CD4-positive, alpha-beta T cell treated with Interleukin-4 for 4 hours (primary cell): ENCODE measurements around the gene PHF20.
"Not testable (repeated sequence)": the region's sequence is repeated elsewhere in the genome, so short reads cannot be mapped to it uniquely, and the experiment has no call there.

Source experiments
- DNase-seq: peaks from one replicate; pipeline ENCODE4 v3.0.0-alpha.2; 2020

The PHF20 gene

DNA sequence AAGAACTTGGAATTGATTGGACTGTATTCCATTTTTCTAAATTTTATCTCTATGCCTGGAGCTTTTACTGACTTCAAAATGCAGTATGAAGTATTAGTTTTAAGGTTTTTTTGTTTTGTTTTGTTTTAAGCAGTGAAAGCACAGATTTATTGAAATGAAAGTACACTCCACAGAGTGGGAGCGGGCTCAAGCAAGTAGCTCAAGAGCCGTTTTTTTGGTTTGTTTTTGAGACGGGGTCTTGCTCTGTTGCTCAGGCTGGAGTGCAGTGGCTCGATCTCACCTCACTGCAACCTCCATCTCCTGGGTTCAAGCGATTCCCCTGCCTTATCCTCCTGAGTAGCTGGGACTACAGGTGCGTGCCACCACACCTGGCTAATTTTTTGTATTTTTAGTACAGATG, 72.1 kb downstream of the PHF20 start:
- DNase-seq: not testable (repeated sequence)

DNA sequence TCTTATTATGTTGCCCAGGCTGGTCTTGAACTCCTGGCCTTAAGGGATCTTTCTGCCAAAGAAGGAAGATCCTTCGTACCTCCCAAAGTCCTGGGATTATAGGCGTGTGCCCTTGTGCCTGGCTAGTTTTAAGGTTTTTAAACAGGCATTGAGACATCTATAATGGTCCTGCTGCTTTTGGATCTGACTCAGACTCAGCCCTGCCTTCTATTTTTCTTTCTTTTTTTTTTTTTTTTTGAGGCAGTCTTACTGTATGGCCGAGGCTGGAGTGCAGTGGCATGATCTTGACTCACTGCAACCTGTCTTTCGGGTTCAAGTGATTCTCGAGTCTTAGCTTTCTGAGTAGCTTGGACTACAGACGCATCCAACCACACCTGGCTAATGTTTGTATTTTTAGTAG, 73.7 kb downstream of the PHF20 start:
- no peak for DNase-seq

DNA sequence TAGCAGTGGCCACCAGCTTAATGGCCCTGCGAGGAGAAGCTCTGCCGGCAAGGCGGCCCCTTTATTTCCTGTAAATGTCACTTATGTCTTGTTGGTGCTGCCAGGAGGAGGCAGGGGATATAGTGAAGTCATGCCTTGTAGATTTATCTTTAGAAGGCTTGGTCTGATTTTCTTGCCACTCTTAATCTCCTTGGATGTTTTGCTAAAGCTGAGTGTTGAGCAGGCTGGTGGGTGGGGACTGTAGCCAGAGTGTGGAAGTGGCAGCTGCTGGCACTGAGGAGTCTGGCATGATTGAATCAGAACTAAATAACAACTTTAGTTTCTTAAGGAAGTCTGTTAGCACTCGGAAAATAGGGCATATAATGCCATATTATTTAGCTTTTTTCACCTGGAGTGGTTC, 77.9 kb downstream of the PHF20 start:
- no peak for DNase-seq

DNA sequence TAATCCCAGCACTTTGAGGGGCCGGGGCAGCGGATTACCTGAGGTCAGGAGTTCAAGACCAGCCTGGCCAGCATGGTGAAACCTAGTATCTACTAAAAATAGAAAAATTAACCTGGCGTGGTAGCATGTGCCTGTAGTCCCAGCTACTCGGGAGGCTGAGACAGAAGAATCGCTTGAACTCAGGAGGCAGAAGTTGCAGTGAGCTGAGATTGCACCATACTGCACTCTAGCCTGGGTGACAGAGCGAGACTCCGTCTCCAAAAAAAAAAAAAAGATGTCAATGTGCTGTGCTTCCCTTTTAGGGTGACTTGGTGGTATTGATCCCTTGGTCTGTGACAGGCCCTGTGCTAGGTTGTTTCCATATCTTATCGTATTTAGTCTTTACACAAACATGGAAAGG, 79.8 kb downstream of the PHF20 start:
- not testable (repeated sequence) for DNase-seq

DNA sequence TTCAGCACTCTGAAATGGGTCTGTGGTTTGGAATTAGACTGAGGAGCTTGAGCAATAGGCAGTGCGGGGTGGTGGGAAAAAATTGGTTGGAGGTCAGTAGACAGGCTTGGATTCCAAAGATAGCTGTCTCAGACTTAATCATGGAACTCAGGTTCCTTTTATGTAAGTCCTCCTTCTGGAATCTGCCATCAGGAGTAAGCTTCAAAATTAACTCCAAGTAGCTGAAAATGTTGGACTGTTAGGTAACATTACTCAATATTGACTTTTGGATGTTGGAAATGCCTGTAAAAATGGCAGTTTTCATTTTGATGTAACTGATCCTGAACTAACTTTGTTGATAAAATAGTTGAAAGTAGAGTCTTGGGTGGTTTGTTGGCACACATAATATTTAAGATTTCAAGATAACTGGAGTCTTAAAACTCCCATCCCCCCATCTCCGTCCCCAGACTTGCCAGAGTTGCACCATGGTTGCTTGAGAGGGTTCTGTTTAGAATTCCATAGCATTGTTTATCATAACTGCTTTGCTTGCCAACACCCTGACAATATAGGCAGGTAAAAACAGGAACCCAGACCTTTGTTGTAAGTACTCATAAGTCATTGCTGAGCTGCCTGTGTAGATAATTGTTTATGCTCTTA, 83.0 kb downstream of the PHF20 start:
- no peak for DNase-seq

DNA sequence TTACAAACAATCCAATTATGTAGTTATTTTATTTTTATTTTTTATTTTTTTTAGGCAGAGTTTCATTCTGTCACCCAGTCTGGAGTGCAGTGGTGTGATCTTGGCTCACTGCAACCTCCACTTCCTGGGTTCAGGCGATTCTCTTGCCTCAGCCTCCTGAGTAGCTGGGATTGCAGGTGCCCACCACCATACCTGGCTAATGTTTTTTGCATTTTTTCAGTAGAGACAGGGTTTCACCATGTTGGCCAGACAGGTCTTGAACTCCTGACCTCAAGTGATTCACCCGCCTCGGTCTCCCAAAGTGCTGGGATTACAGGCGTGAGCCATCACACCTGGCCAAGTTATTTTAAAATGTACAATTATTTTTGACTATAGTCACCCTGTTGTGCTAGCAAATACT, 83.8 kb downstream of the PHF20 start:
- not testable (repeated sequence) for DNase-seq

DNA sequence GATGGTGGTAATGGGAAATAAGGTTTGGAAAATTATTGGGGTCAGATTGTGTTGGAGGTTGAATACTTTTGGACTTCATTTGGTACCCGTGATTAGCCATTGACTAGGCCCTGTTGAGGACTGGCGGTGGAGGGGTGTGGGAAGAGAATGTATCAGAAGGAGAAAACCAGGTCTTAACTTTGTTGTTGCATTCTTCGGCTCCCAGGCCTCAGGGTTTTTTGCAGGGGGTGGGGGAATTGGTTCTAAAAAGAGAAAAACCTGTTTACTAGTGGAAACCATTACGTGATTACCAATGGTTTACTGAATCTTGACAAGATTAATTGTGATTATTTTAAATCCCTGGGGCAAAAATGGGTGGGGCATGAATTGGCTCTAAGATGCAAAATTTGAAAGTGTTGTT, 85.1 kb downstream of the PHF20 start:
- DNase-seq: no peak

DNA sequence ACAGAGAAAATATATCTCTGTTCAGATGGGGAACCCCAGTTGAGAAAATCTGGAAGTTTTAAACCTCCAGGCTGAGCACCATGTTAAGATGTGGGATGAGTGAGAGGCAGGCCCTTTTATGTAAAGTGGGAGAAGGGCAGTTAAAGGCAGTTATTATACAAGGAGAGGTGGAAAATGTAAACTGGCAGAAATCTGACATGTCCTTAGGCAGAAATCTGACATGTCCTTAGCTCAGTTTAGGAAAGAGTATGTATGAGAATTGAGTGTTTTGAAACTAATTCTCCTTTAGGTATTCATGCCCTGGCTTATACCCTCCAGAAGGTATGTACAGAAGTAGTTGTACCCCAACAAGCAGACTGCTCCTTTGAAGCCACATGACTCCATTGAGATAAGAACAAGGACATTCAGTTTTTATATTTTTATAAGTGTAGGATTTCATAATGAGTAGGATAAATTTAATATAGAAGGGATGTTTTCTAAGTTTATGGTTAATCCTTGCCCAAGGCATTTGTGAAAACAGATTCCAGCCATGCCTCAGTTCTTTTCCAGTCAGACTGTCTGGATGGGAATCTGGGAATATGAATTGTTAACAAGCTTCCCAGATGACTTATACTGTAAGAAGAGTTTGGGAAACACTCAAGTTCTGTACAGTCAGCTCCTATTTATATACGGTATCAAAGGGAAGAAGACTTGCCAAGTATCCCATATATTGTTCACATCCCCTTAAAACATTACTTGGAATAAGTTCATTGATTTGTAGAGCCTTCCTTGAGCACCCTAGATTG, 94.8 kb downstream of the PHF20 start:
- DNase-seq: no peak

DNA sequence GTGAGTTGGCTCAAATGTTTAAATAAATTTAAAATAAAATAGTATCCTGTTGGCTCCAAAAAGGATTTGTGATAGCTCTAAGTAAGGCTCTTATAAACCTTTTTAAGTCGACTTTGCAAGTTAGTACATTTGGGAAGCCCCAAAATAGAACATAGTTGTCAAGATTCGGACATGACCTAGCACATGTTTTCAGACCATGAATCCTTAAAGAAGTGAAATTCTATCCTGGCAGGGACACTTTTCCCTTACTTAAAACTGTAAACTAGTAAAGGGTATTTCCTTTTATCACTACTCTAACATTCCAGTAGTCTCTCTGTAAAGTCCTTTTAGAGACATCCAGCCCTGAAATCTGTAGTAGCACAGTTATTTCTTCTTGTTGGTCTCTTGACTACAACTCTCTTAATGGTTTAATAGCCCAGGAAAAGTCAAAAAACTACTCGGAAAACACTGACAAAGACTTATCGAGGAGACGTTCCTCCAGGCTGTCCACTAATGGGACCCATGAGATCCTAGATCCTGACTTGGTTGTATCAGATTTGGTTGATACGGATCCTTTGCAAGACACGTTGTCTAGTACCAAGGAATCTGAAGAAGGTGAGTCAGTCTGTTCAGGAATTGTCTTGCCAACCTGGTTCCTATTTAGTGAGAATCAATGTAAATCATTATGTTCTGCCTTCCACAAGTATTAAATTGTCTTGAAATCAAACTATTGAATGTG, 98.9 kb downstream of the PHF20 start:
- no peak for DNase-seq

DNA sequence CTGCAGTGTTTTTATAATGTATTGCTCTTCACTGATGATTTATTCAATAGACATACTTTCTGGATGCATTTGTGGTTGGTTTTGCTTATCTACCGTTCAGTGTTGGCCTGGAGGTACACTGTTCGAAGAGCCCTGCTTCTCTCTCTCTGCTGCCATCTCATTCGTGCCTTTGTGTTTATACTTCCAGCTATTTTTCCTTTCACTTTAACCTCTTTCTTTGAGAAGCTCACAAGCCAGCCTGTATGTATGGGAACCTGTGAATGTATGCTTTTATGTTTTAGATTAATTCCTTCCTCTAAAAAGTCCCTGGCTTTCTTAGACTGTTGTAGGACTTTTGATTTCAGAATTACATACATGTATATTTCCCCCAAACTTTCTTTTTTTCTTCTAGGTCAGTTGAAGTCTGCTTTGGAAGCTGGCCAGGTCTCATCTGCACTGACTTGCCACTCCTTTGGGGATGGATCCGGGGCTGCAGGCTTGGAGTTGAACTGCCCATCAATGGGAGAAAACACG, 99.5 kb downstream of the PHF20 start:
- no peak for DNase-seq

DNA sequence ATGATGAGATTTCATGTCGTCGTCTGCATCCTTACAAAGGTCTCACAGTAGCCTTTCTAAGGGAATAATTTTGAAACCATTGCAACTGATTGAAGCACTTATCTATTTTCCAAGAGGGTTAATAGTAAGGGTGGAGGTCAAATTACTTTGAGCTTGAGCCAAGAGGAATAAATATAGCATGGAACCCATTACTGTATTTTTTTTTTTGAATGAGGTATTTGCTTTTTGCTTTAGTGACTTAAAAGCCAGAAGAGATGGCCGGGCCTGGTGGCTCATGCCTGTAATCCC, 104.2 kb downstream of the PHF20 start:
- no peak for DNase-seq

DNA sequence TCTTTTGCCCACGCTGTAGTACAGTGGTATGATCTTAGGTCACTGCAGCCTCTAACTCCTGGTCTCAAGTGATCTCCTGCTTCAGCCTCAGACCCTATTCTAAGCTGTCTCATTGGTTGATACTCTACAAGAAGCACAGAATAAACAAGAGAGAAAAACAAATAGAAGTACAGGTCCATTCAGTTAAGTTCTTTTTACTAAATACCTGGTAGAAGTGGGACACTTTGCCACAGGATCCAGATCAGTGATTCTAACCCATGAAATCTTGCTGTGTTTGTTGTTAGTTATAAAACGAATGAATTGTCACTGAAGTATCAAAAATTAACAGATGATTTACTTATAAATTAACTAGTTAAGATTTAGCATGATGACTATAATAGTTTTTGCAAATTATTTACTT, 105.8 kb downstream of the PHF20 start:
- no peak for DNase-seq

DNA sequence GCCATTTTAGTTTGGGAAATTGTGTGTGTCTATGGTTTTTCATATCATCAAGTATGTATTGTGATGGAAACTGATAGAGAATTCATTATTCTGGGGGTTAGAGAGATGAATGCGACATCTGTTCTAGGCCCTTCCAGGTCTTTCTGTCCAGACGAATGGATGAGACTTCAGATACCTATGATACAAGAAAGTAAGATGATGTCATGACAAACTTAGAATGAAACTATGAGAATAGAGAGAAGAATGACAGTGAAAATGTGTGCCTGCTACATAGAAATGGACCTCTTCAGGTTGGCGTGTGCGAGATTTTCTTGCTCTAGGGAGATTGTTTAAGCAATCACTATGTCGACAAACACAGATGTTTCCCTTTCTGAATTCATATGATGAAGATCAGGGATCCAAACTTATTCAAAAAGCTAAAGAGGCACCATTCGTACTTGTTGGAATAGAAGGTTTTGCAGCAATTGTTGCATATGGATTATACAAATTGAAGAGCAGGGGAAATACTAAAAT, 106.4 kb downstream of the PHF20 start:
- DNase-seq: no peak

DNA sequence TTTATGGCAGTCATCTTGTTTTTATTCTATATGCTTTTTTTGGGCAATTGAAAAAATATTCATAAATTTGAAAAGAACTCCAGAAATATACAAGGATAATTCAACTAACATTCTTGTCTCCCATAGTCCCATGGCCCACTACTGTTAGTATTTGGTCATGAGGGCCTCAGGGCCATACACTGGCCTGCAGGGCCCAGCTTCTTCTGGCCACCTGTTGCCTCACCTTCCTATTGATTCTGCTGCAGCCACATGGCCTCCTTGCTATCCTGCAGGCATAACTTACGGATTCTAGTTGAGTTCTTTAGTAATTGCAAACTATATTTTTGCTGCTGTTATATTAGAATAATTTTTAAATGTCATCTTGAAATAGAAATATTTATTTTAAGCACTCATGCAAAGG, 109.9 kb downstream of the PHF20 start:
- no peak for DNase-seq

DNA sequence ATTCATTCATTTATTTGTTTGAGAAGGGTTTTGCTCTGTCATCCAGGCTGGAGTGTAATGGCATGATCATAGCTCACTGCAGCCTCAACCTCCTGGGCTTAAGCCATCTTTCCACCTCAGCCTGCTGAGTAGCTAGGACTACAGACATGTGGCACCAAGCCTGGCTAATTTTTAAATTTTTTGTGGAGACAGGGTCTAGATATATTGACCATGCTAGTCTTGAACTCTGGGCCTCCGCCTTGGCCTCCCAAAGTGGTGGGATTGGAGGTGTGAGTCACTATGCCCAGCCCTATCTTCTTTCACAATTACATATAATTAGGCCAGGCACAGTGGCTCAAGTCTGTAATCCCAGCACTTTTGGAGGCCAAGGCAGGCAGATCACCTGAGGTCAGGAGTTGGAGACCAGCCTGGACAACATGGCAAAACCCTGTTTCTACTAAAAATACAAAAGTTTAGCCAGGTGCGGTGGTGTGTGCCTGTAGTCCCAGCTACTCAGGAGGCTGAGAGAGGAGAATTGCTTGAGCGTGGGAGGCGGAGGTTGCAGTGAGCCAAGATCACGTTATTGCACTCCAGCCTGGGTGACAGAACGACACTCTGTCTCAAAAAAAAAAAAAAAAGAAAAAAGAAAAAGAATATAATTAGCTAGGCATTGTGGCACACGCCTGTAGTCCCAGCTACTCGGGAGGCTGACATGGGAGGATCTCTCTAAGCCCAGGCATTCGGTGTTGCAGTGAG, 110.8 kb downstream of the PHF20 start:
- DNase-seq: not testable (repeated sequence)

DNA sequence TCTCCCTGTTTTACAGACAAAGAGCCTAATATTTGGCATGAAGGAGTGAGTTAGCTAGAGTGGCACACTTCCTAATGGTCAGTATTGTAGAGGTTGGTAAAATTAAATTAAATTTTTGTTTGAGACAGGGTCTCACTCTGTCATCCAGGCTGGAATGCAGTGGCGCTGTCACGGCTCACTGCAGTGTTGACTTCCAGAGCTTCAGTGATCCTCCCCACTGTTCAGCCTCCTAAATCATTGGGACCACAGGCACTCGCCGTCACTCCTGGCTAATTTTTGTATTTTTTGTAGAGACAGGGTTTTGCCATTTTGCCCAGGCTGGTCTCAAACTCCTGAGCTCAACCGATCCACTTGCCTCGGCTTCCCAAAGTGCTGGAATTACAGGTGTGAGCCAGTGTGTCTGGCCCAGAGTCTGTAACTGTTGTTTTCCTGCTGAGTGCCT, 111.5 kb downstream of the PHF20 start:
- DNase-seq: no peak

DNA sequence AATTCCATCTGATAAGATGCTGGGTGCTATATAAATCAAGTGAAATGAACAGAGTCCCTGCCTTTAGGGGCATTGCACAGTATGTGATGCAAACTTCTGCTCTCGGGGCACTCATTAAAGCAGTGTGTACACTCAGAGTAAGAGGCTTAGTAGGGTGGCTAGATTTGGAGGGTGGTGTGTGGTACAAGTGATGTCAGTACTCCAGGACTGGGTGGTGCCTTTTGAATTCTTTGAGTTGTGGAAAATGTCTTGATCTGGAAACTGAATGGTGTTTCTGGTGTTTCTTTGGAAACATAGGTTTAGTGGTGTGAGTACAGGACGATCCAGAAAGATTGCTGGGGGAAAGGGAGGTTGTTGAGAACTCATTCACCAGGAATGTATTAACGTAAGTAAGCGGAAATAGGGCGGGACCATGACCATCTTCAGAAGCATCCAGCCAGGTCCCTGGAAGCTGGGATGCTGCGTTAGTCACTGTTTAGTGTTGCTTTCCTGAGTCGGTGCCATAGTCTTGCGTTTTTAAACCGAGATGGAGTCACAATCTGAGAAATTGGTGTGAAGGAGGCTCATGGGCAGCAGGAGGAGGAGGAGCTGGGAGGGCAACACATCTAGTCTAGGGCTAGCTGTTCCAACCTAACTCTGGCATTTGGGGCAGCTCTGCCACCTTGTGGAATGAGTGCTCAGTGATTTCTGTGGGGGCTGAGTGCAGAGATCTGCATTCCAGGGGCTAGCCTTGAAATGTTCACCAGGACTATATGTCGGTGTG, 112.1 kb downstream of the PHF20 start:
- peak; percentile 53 for DNase-seq

DNA sequence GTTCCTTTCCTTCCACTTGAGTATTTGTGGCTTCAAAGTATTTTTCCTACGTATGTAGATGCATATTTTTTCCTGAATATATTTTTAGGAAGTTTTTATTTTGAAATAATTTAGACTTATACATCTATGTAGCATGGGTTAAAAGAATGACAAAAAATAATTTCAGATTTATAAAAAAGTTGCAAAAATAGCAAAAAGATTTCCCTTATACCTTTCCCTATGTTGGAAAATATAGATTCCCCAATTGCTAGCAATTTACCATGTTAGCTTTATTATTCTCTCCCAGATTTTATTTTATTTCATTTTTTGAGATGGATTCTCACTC, 112.7 kb downstream of the PHF20 start:
- DNase-seq: no peak

DNA sequence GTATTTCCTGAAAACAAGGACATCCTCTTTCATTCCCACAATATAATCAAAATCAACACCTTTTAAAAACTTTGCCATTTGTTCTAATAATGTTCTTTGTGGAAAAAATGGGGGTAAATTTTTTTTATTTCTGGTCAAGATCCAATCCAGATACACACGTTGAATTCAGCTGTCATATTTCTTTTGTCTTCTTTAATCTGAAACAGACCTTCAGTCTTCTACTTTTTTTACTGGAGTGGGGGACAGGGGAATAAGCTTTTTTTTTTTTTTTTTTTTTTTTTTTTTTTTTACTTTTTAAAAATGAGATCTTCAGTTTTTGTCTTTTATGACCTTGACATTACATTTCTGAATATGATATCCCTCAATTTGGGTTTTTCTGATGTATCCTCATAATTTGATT, 113.4 kb downstream of the PHF20 start:
- no peak for DNase-seq

DNA sequence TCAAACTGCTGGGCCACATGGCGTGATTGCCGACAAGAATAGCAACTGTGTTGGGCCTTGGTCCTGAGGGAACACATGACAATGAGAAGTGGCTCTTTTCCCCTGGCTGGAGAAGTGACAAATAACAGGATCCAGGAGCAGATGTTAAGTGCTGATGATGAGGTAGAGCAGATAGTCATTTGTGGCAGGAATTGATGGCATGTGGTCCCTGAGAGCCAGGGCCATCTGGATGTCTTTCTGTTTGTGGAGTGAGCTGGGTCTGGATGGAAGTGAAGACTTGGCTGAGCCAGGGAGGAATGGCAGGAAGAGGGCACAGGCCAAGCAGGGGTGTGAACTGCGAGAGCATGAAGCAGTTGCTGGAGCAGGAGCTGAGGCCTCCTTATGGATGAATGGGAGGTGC, 114.7 kb downstream of the PHF20 start:
- no peak for DNase-seq

DNA sequence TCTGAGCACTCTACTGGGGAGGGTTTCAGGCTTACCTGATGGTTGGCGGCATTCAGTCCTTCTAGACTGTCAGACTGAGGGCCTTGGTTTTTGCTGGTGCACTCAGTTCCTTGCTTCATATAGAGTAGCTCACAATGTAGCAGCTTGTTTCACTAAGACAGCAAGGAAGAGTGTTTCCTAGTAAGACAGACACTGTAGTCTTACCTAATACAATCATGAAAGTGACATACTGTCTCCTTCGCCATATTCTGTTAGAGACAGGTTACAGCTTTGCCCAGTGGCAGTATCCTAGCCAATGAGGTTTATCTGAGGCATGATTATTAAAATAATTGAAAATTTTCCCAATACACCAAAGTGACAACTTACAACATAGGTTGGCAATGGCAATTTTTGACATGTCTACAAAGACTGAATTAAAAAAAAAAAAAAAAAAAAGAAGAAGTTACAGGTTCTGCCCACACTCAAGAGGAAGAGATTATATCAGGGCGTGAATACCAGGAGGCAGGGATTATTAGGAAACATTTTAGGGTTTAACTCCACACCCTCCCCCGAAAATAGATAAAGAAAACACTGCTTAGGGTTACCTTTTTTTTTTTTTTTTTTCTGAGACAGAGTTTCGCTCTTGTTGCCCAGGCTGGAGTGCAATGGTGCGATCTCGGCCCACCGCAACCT, 115.7 kb downstream of the PHF20 start:
- DNase-seq: no peak

DNA sequence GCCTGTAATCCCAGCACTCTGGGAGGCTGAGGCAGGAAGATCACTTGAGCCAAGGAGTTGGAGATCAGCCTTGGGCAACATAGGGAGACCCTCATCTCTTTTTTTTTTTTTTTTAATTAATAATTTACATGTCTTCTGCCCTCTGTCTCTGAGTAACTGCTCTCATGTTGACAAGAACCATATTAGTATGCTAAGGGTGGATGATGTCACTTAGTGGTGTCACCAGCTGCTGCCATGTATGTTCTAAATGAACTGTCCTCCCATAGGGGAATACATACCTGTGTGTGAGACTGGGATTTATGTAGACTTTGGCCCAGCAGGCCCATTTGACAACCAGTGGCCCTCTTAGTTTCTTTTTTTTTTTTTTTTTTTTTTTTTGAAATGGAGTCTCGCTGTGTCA, 116.8 kb downstream of the PHF20 start:
- no peak for DNase-seq
